ENCODE measurements around the gene FTO. TPM values are rescaled to one million over a fixed set of nuclear protein-coding genes. Genes with fewer than 3 reads are reported as not detected.

FTO gene
- total and polyA plus RNA-seq, 2 of the 8 experiments (the other 6 are each of a cell fraction or from before 2014, with no cell fraction given), result 34.5 to 59.8 TPM

DNA sequence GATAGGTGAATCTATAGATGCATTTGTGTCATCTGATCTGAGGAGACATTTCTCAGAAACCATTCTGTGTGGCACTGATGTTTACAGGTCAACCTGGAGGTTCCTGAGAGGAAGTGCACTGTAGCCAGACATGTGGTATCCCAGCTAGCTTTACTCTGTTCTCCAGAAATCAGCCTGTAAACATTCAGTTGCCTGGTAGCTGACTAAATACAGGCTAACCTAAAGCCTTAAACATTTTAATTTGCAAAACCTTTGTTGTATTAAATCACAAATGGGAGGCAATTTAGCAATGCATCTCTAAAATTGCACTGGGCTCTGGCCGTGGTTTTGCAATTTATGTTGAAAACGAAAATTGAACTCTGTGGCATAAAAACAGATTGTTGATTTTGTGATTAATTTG is 207.6 kb downstream of the FTO start (continued):
- TF ChIP-seq POLR2AphosphoS5 (IDR thresholded peaks at IDR 0.05; ENCODE audit: low read depth, low read length), result no peak
- no peak for TF ChIP-seq HDAC6 (IDR thresholded peaks at IDR 0.05; ENCODE audit: low read depth, low read length)
- TF ChIP-seq SP1 (IDR thresholded peaks at IDR 0.05; ENCODE audit: low read depth, low read length), result no peak
- TF ChIP-seq HDAC2 (IDR thresholded peaks at IDR 0.05; ENCODE audit: borderline replicate concordance in 1 of 2, low read depth in 2 of 2, low read length in 2 of 2), result no peak
- no peak for TF ChIP-seq RBBP5 (IDR thresholded peaks at IDR 0.05; ENCODE audit: borderline replicate concordance, low read depth, low read length)
- TF ChIP-seq EGR1 (IDR thresholded peaks at IDR 0.05; ENCODE audit: borderline replicate concordance, low read depth, low read length), result no peak
- TF ChIP-seq, protein P1, sequence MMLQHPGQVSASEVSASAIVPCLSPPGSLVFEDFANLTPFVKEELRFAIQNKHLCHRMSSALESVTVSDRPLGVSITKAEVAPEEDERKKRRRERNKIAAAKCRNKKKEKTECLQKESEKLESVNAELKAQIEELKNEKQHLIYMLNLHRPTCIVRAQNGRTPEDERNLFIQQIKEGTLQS (IDR thresholded peaks at IDR 0.05; ENCODE audit: insufficient read depth, low read depth, low read length), result no peak
- TF ChIP-seq CTCF (IDR thresholded peaks at IDR 0.05; ENCODE audit: control extremely low read depth in 1 of 3, insufficient read depth in 1 of 3, low read depth in 1 of 3, low read length in 3 of 3), result no peak

Measured in H1 (cell line).